Measurements from ENCODE around the gene ABHD17B.

DNA sequence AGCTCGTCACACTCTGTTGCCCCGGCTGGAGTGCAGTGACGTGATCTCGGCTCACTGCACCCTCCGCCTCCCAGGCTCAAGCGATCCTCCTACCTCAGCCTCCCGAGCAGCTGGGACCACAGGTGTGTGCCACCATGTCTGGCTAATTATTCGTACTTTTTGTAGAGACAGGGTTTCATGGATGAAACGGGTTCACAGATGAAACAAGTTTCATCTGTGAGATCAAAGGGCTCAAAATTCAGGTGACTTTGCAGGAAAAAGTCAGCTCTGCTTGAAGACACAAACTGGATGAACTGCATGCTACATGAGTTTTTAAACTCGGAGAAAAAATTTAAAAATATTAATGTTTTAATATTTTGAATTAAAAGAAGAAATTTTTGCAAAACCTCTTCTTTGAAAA, 24.5 kb downstream of the ABHD17B start:
- TF ChIP-seq, protein P1, sequence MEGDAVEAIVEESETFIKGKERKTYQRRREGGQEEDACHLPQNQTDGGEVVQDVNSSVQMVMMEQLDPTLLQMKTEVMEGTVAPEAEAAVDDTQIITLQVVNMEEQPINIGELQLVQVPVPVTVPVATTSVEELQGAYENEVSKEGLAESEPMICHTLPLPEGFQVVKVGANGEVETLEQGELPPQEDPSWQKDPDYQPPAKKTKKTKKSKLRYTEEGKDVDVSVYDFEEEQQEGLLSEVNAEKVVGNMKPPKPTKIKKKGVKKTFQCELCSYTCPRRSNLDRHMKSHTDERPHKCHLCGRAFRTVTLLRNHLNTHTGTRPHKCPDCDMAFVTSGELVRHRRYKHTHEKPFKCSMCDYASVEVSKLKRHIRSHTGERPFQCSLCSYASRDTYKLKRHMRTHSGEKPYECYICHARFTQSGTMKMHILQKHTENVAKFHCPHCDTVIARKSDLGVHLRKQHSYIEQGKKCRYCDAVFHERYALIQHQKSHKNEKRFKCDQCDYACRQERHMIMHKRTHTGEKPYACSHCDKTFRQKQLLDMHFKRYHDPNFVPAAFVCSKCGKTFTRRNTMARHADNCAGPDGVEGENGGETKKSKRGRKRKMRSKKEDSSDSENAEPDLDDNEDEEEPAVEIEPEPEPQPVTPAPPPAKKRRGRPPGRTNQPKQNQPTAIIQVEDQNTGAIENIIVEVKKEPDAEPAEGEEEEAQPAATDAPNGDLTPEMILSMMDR (conservative IDR thresholded peaks at IDR 0.05; ENCODE audit: low read length): no peak
- no peak for TF ChIP-seq EZH2phosphoT487 (IDR thresholded peaks at IDR 0.05; ENCODE audit: borderline replicate concordance)
